Ishikawa (cell line): ENCODE data around the gene STPG4.

Experiments
- CEBPB ChIP-seq: IDR thresholded peaks from 2 replicates; pipeline ENCODE4 v1.6.1; 2012
- CREB1 ChIP-seq: IDR thresholded peaks from 2 replicates; pipeline ENCODE4 v1.6.1; 2012; ENCODE audit warnings: low read depth
- EGR1 ChIP-seq: IDR thresholded peaks from 2 replicates; pipeline ENCODE4 v1.6.1; 2012
- EP300 ChIP-seq: IDR thresholded peaks from 2 replicates; pipeline ENCODE4 v1.6.1; 2012; ENCODE audit warnings: borderline replicate concordance
- MAX ChIP-seq: IDR thresholded peaks from 2 replicates; pipeline ENCODE4 v1.6.1; 2012
- NFIC ChIP-seq: IDR thresholded peaks from 2 replicates; pipeline ENCODE4 v1.6.1; 2012
- RAD21 ChIP-seq: IDR thresholded peaks from 2 replicates; pipeline ENCODE4 v1.6.1; 2012; ENCODE audit warnings: low read depth
- REST ChIP-seq: IDR thresholded peaks from 2 replicates; pipeline ENCODE4 v1.6.1; 2012; ENCODE audit warnings: low read depth, mild to moderate bottlenecking
- TAF1 ChIP-seq: IDR thresholded peaks from 2 replicates; pipeline ENCODE4 v1.6.1; 2012; ENCODE audit warnings: low read depth, mild to moderate bottlenecking
- TEAD4 ChIP-seq: IDR thresholded peaks from 2 replicates; pipeline ENCODE4 v1.6.1; 2012
- USF1 ChIP-seq: IDR thresholded peaks from 2 replicates; pipeline ENCODE4 v1.6.1; 2012
- YY1 ChIP-seq: IDR thresholded peaks from 2 replicates; pipeline ENCODE4 v1.6.1; 2012; ENCODE audit warnings: low read depth
- ZBTB7A ChIP-seq: IDR thresholded peaks from 2 replicates; pipeline ENCODE4 v1.6.1; 2012; ENCODE audit warnings: low read depth

GRCh38 chr2:47065771-47066380 is 89.2 kb downstream of the STPG4 start:
- no peak for TF ChIP-seq REST
- no peak for TF ChIP-seq NFIC
- no peak for TF ChIP-seq CREB1
- no peak for TF ChIP-seq YY1
- TF ChIP-seq EP300 = no peak
- TF ChIP-seq RAD21 = no peak
- no peak for TF ChIP-seq ZBTB7A
- no peak for TF ChIP-seq EGR1
- no peak for TF ChIP-seq TAF1
- no peak for TF ChIP-seq MAX
- TF ChIP-seq TEAD4 = no peak
- TF ChIP-seq CEBPB = no peak
- no peak for TF ChIP-seq USF1
